Muscle of back (tissue), 11 donors: Measurements from ENCODE around the gene CPTP. TPM values are rescaled to one million over a fixed set of nuclear protein-coding genes. Genes with fewer than 3 reads are reported as not detected.

Experiments
- DNase-seq, 3 donors: peaks; one replicate each; pipeline versions ENCODE4 v3.0.0 to v3.0.0-alpha.2; 2013
- polyA plus RNA-seq, 10 donors: library from polyadenylated mRNA; unstranded; fragments of 120-200 nt; gene quantifications; one replicate each; pipeline ENCODE4 v1.2.1, GENCODE V29; 2013; ENCODE audit not compliant: insufficient read length in 10 of 10

The CPTP gene
- polyA plus RNA-seq, 10 donors, result 10.6 to 17.2 (median 14.0) TPM

DNA sequence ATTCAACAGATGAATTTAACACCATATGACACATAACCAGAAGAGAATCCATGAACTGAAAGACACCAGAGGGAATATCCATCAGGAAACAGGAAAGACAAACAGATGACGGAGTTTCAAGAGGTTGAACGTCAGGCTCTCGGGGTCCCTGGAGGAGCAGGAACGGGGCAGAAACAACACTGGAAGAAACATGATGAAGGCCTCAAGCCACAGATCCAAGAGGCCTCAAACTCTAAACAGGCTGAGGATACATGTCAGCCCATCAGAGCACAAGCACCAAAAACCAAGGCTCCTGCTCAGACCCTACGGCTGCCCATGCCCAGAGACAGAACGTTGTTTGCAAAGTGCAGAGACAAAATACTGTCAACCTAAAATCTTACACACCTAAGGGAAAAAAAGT lies 7.2 kb upstream of the CPTP start:
- DNase-seq, result no peak

- DNase-seq, result peak; percentile 65 to 75 (median 70)
Observed at GRCh38 chr1:1318131-1318652, 6.4 kb upstream of the CPTP start.

GRCh38 chr1:1318777-1319645 lies 5.6 kb upstream of the CPTP start:
- no peak for DNase-seq

- DNase-seq, result no peak
Observed at GRCh38 chr1:1319646-1319941, 5.0 kb upstream of the CPTP start.

DNA sequence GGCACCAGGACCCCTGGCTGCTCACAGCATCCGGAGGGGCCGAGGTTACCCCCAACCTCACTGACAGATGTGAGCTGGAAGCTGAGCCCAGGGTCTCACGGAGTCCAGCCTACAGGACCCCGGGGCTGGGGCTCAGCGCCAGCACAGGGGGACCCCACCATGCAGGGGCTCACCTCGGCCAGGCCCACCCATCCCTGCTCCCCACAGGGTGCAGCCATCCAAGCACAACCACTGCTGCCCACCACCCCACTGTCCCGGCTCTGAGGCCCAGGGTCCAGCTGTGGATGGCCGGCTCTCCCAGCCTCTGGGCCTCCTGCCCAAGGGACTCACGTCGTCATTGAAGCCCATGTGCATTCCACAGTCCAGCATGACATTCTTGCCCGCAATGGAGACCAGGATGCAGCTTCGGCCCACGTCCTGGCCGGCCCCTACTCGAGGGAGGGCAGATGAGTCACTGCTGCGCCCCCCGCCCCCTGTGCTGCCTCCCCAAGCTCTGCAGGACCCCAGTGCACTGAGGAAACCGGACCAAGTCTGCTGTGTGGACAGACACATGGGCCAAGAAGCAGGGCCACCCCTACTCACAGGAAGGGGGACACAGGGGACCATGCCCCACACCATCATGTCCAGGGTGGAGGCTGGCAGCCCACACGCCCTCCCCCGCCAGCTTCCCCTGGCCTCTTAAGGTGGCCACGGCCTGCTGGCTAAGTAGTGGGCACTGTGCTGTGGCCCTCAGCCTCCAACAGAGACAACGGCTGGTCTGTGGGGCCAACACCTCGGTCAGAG lies 3.7 kb upstream of the CPTP start:
- DNase-seq, result no peak

DNA sequence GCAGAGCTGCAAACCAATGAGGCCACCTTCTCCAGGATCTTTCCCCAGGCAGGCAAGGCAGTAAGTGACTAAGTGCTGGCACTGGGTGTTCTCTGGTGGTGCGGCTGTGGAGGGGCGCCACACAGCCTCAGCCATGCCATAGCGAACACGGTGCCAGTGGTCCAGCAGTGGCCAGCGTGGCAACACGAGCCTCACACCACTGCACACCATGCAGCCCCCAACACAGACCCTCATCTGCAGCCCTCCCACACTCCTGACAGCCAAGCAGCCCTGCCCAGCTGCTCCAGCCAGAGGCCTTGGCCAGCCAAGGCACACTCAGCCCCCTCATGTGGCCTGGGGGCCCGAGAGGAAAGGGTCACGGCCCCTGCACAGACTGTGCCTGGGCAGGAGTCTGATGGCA lies 3.1 kb upstream of the CPTP start:
- DNase-seq, result no peak

GRCh38 chr1:1322418-1322817 lies 2.2 kb upstream of the CPTP start:
- no peak for DNase-seq

DNA sequence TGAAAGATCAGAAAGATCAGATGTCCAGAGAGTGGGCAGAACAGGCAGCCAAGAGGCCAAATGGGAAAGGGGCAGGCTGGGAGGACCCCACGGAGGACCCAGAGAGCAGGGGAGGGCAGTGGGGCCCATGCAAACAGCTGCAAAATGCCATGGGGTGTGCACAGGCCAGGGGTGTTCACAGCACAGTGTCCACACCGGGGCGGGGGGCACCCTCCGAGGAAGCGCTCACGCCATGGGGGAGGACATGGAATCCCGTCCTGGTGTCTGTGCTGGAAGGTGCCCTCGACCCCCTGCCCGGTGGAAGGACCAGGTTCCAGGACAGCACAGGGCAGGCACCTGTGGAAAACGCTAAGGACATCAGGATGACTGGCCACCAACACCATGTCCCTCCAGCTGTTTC lies 1.6 kb upstream of the CPTP start:
- DNase-seq, result no peak

GRCh38 chr1:1324084-1324523 lies 498 bp upstream of the CPTP start:
- no peak for DNase-seq

GRCh38 chr1:1325288-1326074 lies 879 bp downstream of the CPTP start:
- DNase-seq, result no peak

DNA sequence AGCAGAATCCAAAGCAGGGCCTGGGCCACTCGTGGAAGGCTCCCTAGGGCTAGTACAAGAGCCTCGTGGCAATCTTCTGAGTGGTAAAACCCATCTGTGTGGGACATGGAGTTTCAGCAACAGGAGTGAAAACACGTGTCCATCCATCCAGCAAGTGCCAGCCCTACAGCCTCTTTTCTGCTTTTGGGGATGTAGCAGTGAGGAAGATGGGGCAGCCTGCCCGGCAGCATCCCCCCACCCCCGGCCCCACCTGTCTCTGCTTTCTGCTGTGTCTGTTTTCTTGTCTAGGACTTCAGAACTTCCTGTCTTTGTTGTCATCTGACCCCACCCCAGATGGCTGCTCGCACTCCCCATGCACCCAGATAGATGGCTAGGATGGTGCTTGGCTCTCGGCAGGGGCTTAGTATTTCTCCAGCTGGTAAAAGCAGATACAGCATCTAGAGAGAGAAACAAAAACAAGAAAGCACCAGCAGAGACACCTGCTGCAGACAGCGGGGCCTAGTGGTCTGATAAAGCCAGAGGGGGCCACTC lies 1.5 kb downstream of the CPTP start:
- DNase-seq, result no peak

DNA sequence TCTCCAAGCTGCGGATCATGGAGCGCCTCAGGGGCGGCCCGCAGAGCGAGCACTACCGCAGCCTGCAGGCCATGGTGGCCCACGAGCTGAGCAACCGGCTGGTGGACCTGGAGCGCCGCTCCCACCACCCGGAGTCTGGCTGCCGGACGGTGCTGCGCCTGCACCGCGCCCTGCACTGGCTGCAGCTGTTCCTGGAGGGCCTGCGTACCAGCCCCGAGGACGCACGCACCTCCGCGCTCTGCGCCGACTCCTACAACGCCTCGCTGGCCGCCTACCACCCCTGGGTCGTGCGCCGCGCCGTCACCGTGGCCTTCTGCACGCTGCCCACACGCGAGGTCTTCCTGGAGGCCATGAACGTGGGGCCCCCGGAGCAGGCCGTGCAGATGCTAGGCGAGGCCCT lies 2.7 kb downstream of the CPTP start:
- DNase-seq, result no peak

- no peak for DNase-seq
Observed at GRCh38 chr1:1328254-1328653, 3.7 kb downstream of the CPTP start.

DNA sequence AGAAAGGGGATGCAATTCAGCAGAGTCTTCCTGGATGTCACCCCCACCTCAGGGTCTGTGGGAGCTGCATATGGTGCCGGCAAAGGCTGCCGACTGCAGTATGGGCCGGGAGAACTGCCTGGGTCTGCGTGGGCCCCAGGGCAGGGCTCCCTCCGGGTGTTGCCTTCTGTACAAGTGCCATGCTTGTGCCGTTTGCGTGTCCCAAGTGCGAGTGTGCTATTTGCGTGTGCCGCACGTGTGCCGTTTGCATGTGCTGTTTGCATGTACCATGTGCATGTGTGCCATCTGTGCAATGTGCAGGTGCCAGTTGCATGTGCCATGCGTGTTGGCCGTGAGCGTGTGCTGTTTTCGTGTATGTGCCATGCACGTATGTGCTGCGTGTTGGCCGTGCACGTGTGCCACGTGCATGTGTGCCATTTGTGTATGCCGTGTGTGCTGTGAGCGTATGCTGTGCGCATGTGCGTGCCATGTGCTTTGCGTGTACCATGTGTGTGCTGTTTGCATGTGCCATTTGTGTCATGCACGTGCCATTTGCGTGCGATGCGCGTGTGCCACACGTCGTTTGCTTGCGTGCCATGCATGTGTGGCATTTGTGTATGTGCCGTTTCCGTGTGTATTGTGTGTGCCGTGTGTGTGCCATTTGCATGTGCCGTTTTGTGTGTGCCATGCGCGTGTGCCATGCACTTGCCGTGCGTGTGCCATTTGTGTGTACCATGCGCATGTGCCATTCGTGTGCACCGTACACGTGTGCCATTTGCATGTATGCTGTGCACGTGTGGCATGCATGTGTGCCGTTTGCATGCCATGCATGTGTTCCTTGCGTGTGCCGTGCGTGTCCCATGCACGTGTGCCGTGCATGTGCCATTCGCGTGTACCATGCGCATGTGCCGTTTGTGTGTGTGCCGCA lies 5.0 kb downstream of the CPTP start:
- no peak for DNase-seq

DNA sequence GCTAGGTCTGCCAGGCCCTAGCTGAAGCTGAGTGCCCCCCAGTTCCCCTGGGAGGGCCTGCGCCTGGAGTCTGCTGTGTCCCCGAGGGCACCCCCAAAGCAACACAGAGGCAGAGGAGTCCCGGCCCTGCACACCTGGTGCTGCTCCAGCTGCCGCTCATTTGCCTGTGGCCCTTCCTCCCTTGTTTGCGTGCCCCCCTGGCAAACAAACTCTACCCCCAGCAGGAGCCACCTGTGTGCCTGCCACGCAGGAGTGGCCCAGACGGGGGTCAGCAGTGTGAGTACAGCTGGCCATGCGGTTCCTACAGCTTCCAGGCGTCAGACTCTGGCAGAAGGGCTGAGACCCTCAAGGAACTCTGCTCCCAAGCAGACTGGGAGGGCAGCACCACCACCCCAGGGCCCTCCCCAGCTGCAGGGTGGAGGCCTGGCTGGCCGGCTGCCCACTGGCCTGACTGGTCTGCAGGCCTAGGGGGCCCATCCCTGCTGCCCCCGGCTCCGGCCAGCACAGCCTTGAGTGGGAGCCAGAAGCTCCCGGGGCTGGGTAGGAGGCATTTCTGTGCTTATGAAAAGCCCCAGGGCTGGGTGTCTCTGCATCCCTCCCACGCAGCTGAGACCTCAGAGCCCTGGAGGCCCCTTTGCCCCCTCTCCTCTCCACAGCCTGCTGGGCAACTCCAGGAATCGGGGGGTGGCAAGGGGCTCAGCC lies 5.9 kb downstream of the CPTP start:
- no peak for DNase-seq

DNA sequence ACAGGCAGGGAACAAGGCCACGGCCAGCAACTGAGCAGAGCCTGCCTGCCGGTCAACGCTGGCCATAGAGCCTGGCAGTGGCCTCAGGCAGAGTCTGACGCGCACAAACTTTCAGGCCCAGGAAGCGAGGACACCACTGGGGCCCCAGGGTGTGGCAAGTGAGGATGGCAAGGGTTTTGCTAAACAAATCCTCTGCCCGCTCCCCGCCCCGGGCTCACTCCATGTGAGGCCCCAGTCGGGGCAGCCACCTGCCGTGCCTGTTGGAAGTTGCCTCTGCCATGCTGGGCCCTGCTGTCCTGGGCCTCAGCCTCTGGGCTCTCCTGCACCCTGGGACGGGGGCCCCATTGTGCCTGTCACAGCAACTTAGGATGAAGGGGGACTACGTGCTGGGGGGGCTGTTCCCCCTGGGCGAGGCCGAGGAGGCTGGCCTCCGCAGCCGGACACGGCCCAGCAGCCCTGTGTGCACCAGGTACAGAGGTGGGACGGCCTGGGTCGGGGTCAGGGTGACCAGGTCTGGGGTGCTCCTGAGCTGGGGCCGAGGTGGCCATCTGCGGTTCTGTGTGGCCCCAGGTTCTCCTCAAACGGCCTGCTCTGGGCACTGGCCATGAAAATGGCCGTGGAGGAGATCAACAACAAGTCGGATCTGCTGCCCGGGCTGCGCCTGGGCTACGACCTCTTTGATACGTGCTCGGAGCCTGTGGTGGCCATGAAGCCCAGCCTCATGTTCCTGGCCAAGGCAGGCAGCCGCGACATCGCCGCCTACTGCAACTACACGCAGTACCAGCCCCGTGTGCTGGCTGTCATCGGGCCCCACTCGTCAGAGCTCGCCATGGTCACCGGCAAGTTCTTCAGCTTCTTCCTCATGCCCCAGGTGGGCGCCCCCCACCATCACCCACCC lies 6.7 kb downstream of the CPTP start, which contains the start of gene TAS1R3:
TSS of gene TAS1R3 (plus strand) at position 213 of the 898 bp plus-strand sequence. CDS start at position 279, 66 bp downstream.
- no peak for DNase-seq

GRCh38 chr1:1332031-1332755 lies 7.6 kb downstream of the CPTP start:
- DNase-seq, result no peak

GRCh38 chr1:1332774-1333480 lies 8.3 kb downstream of the CPTP start:
- DNase-seq, result no peak
